Pancreas (tissue), 10 donors: ENCODE results near the gene OR2AE1. TPM values are rescaled to one million over a fixed set of nuclear protein-coding genes. Genes with fewer than 3 reads are reported as not detected.
"Not testable (repeated sequence)": the region's sequence is repeated elsewhere in the genome, so short reads cannot be mapped to it uniquely, and the experiment has no call there.

ENCODE experiments used
- ATAC-seq, 4 donors: fragments of 200-7000 bp; cut with Tn5 transposase; one replicate each; pipeline versions ENCODE4 v1.8.0 to v1.9.1; 2020; ENCODE audit warnings: mild to moderate bottlenecking in 4 of 4, moderate library complexity in 4 of 4
- DNase-seq, 6 donors: peaks; one replicate each; pipeline ENCODE4 v3.0.0-alpha.2; 2020
- FAIRE-seq: peaks from 2 replicates; lab custom pipeline; 2012; peaks lifted over from hg19 to GRCh38; lab: Jason Lieb, UNC
- H3K27ac ChIP-seq, 4 donors: fragments of 200-600 bp; sonication (generic); 1 replicate in 3 of 4; 2 replicates in 1 of 4; pipeline versions ENCODE4 v1.5.0 to v1.8.0; 2020
- H3K27me3 ChIP-seq, 4 donors: fragments of 200-600 bp; one replicate each; pipeline ENCODE4 v1.8.0; 2021
- H3K36me3 ChIP-seq, 3 donors: fragments of 200-600 bp; sonication (generic) in 1 of 3; one replicate each; pipeline versions ENCODE4 v1.5.0 to v1.8.0; 2020 to 2021
- H3K4me1 ChIP-seq, 3 donors: fragments of 200-600 bp; one replicate each; pipeline ENCODE4 v1.8.0; 2021
- H3K4me3 ChIP-seq, 4 donors: fragments of 200-600 bp; sonication (generic) in 2 of 4; one replicate each; pipeline versions ENCODE4 v1.5.0 to v1.8.0; 2020 to 2021
- H3K9me3 ChIP-seq, 4 donors: fragments of 200-600 bp; one replicate each; pipeline ENCODE4 v1.8.0; 2021
- CTCF ChIP-seq, 4 donors: fragments of 200-600 bp; sonication (generic) in 3 of 4; IDR thresholded peaks; one replicate each; pipeline versions ENCODE4 v1.5.0 to v1.8.0; 2021; ENCODE audit warnings: antibody characterized with exemption in 4 of 4
- WGBS, 2 donors: extraction: QIAGEN DNeasy Blood & Tissue Kit; methylation state at CpG; one replicate each; pipeline ENCODE4 v1.1.7; 2013; 5-methylcytosine and 5-hydroxymethylcytosine counted together
- intact Hi-C, 3 donors: fragments of 100-400 bp; cut with DNase I; formaldehyde crosslinking; loops; one replicate each; pipeline versions ENCODE4 v1.11.1 to v1.14.2; 2022
- polyA plus RNA-seq, 2 donors: library from polyadenylated mRNA; stranded (reverse); fragments of 200-250 nt; gene quantifications; one replicate each; pipeline ENCODE4 v1.2.3, GENCODE V29; 2013
- total RNA-seq, 6 donors: library from RNA; stranded (reverse); fragmentation: NEBNext Ultra II Directional in 4 of 6; extraction: Animal tissue kit (Norgen Biotek cat#: 25700) in 4 of 6; gene quantifications; one replicate each; pipeline versions ENCODE4 v1.2.1 to v1.2.4, GENCODE V29; 2021 to 2023
- donor health status: healthy with polysubstance abuse.
- donor health status: DM: no; HTN: no; CAD: no; lungs with moderate emphysema.
- donor health status: DM: no; HTN: no; CAD: no.
- donor health status: control.
- donor health status: control.
- donor health status: Bipolar disorder and iron deficiency.
- donor health status: DM: yes; HTN: yes; CAD: no.
- donor health status: DM: no; HTN: no; CAD: no.
- donor health status: DM: no; HTN: no; CAD: no.
- donor health status: DM: yes; HTN: yes; CAD: no.

OR2AE1 gene
- total and polyA plus RNA-seq, 8 donors, result not detected

GRCh38 chr7:99898836-99899235 is 22.0 kb upstream of the OR2AE1 start:
- H3K27ac ChIP-seq, result no peak overlapping the region
- H3K4me3 ChIP-seq, result no peak overlapping the region
- WGBS, 2 donors, result 80 to 85% methylated on average over 3 of the region's 3 CpGs
- peaks cover 4 to 29% (median 5%) of the 10 kb centered on the region in 3 donors for H3K36me3 ChIP-seq
- H3K27me3 ChIP-seq, result no peaks in the 10 kb centered on the region
- intact Hi-C loops, result no loop called here
- no peak for FAIRE-seq
- DNase-seq, result no peak
- H3K9me3 ChIP-seq, result no peaks in the 10 kb centered on the region
- ATAC-seq, result no peak
- no peaks in the 10 kb centered on the region for H3K4me1 ChIP-seq
- TF ChIP-seq CTCF (IDR thresholded peaks at IDR 0.05), result no peak

- Histone ChIP-seq H3K4me1 (no peaks in the 10 kb centered on the region), H3K27ac (no peak overlapping the region), H3K27me3 (no peaks in the 10 kb centered on the region), H3K9me3 (no peaks in the 10 kb centered on the region), H3K36me3 (peaks cover 4 to 22% (median 5%) of the 10 kb centered on the region in 3 donors), H3K4me3 (no peak overlapping the region)
- ATAC-seq, result no peak
- DNase-seq, result no peak
- intact Hi-C loops, result no loop called here
- TF ChIP-seq CTCF (IDR thresholded peaks at IDR 0.05), result no peak
- FAIRE-seq, result no peak
- 90 to 94% methylated on average over 2 of the region's 2 CpGs for WGBS, 2 donors
These were observed 21.2 kb upstream of the OR2AE1 start for GRCh38 chr7:99898023-99898357.

- DNase-seq (no peak), ATAC-seq (no peak), FAIRE-seq (no peak)
- Histone ChIP-seq H3K9me3 (no peaks in the 10 kb centered on the region), H3K4me1 (no peaks in the 10 kb centered on the region), H3K27ac (no peak overlapping the region), H3K36me3 (peaks cover 2 to 19% (median 5%) of the 10 kb centered on the region in 3 donors), H3K4me3 (no peak overlapping the region), H3K27me3 (no peaks in the 10 kb centered on the region)
- TF ChIP-seq CTCF (IDR thresholded peaks at IDR 0.05), result no peak
- 91 to 93% methylated on average over 6 of the region's 6 CpGs for WGBS, 2 donors
- intact Hi-C loops, result no loop called here
These were observed 20.6 kb upstream of the OR2AE1 start for GRCh38 chr7:99897322-99898022.

DNA sequence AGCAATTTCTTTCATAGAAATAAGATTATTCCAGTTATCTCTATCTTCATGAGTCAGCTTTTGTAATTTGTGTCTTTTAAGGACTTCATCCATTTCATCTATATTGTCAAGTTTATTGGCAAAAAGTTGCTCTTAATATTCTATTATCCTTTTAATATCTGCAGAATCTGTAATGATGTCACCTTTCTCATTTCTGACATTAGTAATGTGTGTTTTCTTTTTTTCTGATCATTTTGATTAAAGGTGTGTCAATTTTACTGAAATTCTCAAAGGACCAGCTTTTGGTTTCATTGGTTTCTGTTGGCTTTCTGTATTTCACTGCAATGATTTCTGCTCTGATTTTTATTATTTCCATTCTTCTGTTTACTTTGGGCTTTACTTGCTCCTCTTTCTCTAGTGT is 17.9 kb upstream of the OR2AE1 start:
- Histone ChIP-seq H3K4me3 (no peak overlapping the region), H3K27me3 (no peaks in the 10 kb centered on the region), H3K4me1 (no peaks in the 10 kb centered on the region), H3K27ac (no peak overlapping the region), H3K9me3 (no peaks in the 10 kb centered on the region), H3K36me3 (peaks cover 0 to 18% (median 0%) of the 10 kb centered on the region in 3 donors)
- no peak for FAIRE-seq
- ATAC-seq, result no peak
- intact Hi-C loops, result no loop called here
- TF ChIP-seq CTCF (IDR thresholded peaks at IDR 0.05), result no peak
- DNase-seq, result no peak

DNA sequence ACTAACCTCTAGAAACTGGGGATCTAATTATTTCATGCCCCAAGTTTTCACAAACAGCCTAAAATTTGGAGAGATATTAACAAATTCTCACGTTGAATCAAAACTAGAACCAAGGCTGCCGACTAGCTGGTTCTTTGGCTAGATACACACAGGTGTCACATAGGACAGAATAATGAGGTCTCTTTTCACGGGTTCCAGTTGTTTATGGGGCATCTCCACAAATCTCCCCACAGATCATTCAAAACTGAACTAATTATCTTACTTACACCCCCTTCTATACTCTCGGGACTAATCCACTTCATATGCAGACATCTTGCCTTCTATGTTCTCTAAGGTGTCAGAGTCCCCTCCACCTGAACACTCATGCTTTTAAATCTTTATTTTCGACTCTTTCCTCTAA is 16.4 kb upstream of the OR2AE1 start:
- ATAC-seq (no peak), DNase-seq (no peak), FAIRE-seq (no peak)
- TF ChIP-seq CTCF (IDR thresholded peaks at IDR 0.05), result no peak
- Histone ChIP-seq H3K27me3 (no peaks in the 10 kb centered on the region), H3K36me3 (peaks cover 0 to 17% (median 0%) of the 10 kb centered on the region in 3 donors), H3K27ac (no peak overlapping the region), H3K9me3 (no peaks in the 10 kb centered on the region), H3K4me3 (no peak overlapping the region), H3K4me1 (no peaks in the 10 kb centered on the region)
- 70 to 74% methylated on average over 5 of the region's 5 CpGs for WGBS, 2 donors
- intact Hi-C loops, result no loop called here

GRCh38 chr7:99890348-99890747 is 13.5 kb upstream of the OR2AE1 start:
- H3K27me3 ChIP-seq, ATAC-seq, H3K9me3 ChIP-seq, intact Hi-C loops, H3K4me3 ChIP-seq, FAIRE-seq, DNase-seq, H3K4me1 ChIP-seq, H3K27ac ChIP-seq: not testable (repeated sequence)
- peaks cover 0 to 17% (median 0%) of the 10 kb centered on the region in 3 donors for H3K36me3 ChIP-seq
- 94 to 100% methylated on average over 2 of the region's 2 CpGs for WGBS, 2 donors

DNA sequence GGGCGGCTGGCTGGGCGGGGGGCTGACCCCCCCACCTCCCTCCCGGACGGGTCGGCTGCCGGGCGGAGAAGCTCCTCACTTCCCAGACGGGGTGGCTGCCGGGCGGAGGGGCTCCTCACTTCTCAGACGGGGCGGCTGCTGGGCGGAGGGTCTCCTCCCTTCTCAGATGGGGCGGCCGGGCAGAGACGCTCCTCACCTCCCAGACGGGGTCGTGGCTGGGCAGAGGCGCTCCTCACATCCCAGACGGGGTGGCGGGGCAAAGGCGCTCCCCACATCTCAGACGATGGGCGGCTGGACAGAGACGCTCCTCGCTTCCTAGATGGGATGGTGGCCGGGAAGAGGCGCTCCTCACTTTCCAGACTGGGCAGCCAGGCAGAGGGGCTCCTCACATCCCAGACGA is 11.5 kb upstream of the OR2AE1 start:
- FAIRE-seq, H3K27ac ChIP-seq, H3K27me3 ChIP-seq, H3K4me3 ChIP-seq, intact Hi-C loops, ATAC-seq, DNase-seq, H3K9me3 ChIP-seq, H3K4me1 ChIP-seq: not testable (repeated sequence)
- H3K36me3 ChIP-seq, result peaks cover 0 to 17% (median 0%) of the 10 kb centered on the region in 3 donors
- 83 to 94% methylated on average over 5 to 25 of the region's 29 CpGs for whole genome bisulfite sequencing, 2 donors
